Inflammatory macrophage treated with lipopolysaccharide for 4 hours (primary cell): ENCODE measurements around the gene COG2.
"Not testable (repeated sequence)": the region's sequence is repeated elsewhere in the genome, so short reads cannot be mapped to it uniquely, and the experiment has no call there.

ENCODE experiments used
- DNase-seq: peaks from one replicate; pipeline ENCODE4 v3.0.0-alpha.2; 2020

The COG2 gene

GRCh38 chr1:230642263-230642959, at the start of gene COG2:
TSS of gene COG2 (plus strand) at chr1:230642481. CDS start at chr1:230642607, 126 bp downstream.
- DNase-seq, result peak; percentile 95

GRCh38 chr1:230592848-230593414, 49.4 kb upstream of the COG2 start:
- no peak for DNase-seq

GRCh38 chr1:230594214-230594773, 48.0 kb upstream of the COG2 start:
- DNase-seq, result no peak

- no peak for DNase-seq
Measured at GRCh38 chr1:230595181-230595580, 47.1 kb upstream of the COG2 start.

- no peak for DNase-seq
Measured at GRCh38 chr1:230596306-230596705, 46.0 kb upstream of the COG2 start.

- no peak for DNase-seq
Measured at GRCh38 chr1:230598745-230599144, 43.5 kb upstream of the COG2 start.

- DNase-seq, result no peak
Measured at GRCh38 chr1:230599926-230600656, 42.2 kb upstream of the COG2 start.

GRCh38 chr1:230600657-230601400, 41.5 kb upstream of the COG2 start:
- not testable (repeated sequence) for DNase-seq

- DNase-seq, result peak; percentile 47
Measured at GRCh38 chr1:230609208-230609607, 33.1 kb upstream of the COG2 start.

- DNase-seq, result no peak
Measured at GRCh38 chr1:230610589-230610988, 31.7 kb upstream of the COG2 start.

- no peak for DNase-seq
Measured at GRCh38 chr1:230611128-230611877, 31.0 kb upstream of the COG2 start.

- DNase-seq, result no peak
Measured at GRCh38 chr1:230611878-230612235, 30.4 kb upstream of the COG2 start.

GRCh38 chr1:230612651-230613050, 29.6 kb upstream of the COG2 start:
- no peak for DNase-seq

- DNase-seq, result no peak
Measured at GRCh38 chr1:230614121-230614520, 28.2 kb upstream of the COG2 start.

- no peak for DNase-seq
Measured at GRCh38 chr1:230618537-230618936, 23.7 kb upstream of the COG2 start.

- DNase-seq, result no peak
Measured at GRCh38 chr1:230620649-230621323, 21.5 kb upstream of the COG2 start.

- DNase-seq, result peak; percentile 52
Measured at GRCh38 chr1:230621324-230622030, 20.8 kb upstream of the COG2 start.

- no peak for DNase-seq
Measured at GRCh38 chr1:230622151-230622550, 20.1 kb upstream of the COG2 start.

- DNase-seq, result no peak
Measured at GRCh38 chr1:230624097-230624713, 18.1 kb upstream of the COG2 start.

GRCh38 chr1:230626232-230626631, 16.0 kb upstream of the COG2 start:
- DNase-seq, result no peak

- DNase-seq, result no peak
Measured at GRCh38 chr1:230627767-230628166, 14.5 kb upstream of the COG2 start.
